K562 (cell line): ENCODE data around the gene CTXND1. TPM values are rescaled to one million over a fixed set of nuclear protein-coding genes. Genes with fewer than 3 reads are reported as not detected.

Experiments
- ATAC-seq: fragments of 200-7000 bp; cut with Tn5 transposase; 3 replicates; pipeline ENCODE4 v1.9.1; 2020; ENCODE audit warnings: moderate library complexity
- BruUV-seq: library from RNA; stranded (reverse); fragments of 400-500 nt; replicated peaks from 2 replicates; lab custom pipeline; 2021; lab: Mats Ljungman, UMichigan
- CTCF ChIA-PET: fragments of 300-600 bp; formaldehyde crosslinking; extraction: SDS; loops from one replicate; lab custom pipeline; 2021; ENCODE audit warnings: low intra/inter-chr PET ratio; lab: Yijun Ruan, JAX
- POLR2A ChIA-PET: fragments of 300-600, 350-650 bp; sonication (Branson Sonifier 250); formaldehyde crosslinking; extraction: SDS; loops from one replicate; lab custom pipeline; 2021; ENCODE audit warnings: antibody characterized with exemption, inconsistent platforms; lab: Yijun Ruan, JAX
- DNase-seq, 4 experiments: peaks; one replicate each; pipeline versions ENCODE4 v3.0.0 to v3.0.0-alpha.2; 2011 to 2018; ENCODE audit warnings: low spot score in 3 of 4, mixed read lengths in 3 of 4; ENCODE audit errors: extremely low read depth in 1 of 4
- FAIRE-seq: peaks from 2 replicates; lab custom pipeline; 2011; peaks lifted over from hg19 to GRCh38; lab: Jason Lieb, UNC
- H2AFZ ChIP-seq: 2 replicates; pipeline ENCODE4 v1.6.0; 2011; ENCODE audit warnings: low read depth, low read length, control low read depth, inconsistent platforms
- H3K27ac ChIP-seq: fragments of 200-600 bp; 3 replicates; pipeline ENCODE4 v1.8.0; 2011; ENCODE audit warnings: low read depth, mild to moderate bottlenecking, control low read depth, inconsistent platforms, low read length, moderate library complexity, mixed read lengths; ENCODE audit errors: extremely low read depth
- H3K27me3 ChIP-seq, 2 experiments: fragments of 300-600 bp in 1 of 2; 2 replicates in 1 of 2; 3 replicates in 1 of 2; pipeline versions ENCODE4 v1.6.0 to v1.8.0; 2011; ENCODE audit warnings: inconsistent platforms in 2 of 2, low read length in 2 of 2, mild to moderate bottlenecking in 1 of 2, mixed read lengths in 1 of 2, moderate library complexity in 1 of 2; ENCODE audit not compliant: control insufficient read depth in 2 of 2, insufficient read depth in 2 of 2
- H3K36me3 ChIP-seq: fragments of 300-600 bp; 3 replicates; pipeline ENCODE4 v1.8.0; 2011; ENCODE audit warnings: mild to moderate bottlenecking, low read length, inconsistent platforms; ENCODE audit not compliant: control insufficient read depth, insufficient read depth
- H3K4me1 ChIP-seq, 2 experiments: fragments of 200-600 bp in 1 of 2; replicated peaks in 1 of 2; 2 replicates in 1 of 2; 3 replicates in 1 of 2; pipeline versions ENCODE4 v1.5.1 to v1.8.0; 2011; ENCODE audit warnings: inconsistent platforms in 2 of 2, low read length in 2 of 2, mild to moderate bottlenecking in 1 of 2, mixed read lengths in 1 of 2, moderate library complexity in 1 of 2; ENCODE audit not compliant: control insufficient read depth in 2 of 2, insufficient read depth in 2 of 2
- H3K4me2 ChIP-seq: 2 replicates; pipeline ENCODE4 v1.6.1; 2011; ENCODE audit warnings: low read length, control low read depth, inconsistent platforms, mixed read lengths; ENCODE audit not compliant: insufficient read depth
- H3K4me3 ChIP-seq: fragments of 200-600 bp; sonication (generic), shearing (Covaris generic); 2 replicates; pipeline ENCODE4 v1.5.1; 2016; ENCODE audit warnings: control low read depth, inconsistent platforms
- H3K79me2 ChIP-seq: fragments of 200-600 bp; 3 replicates; pipeline ENCODE4 v1.8.0; 2011; ENCODE audit warnings: low read length, inconsistent platforms; ENCODE audit not compliant: control insufficient read depth, insufficient read depth
- H3K9ac ChIP-seq, 2 experiments: 2 replicates each; pipeline versions ENCODE4 v1.6.0 to v1.6.1; 2011; ENCODE audit warnings: low read depth in 2 of 2, low read length in 2 of 2, control low read depth in 1 of 2, inconsistent platforms in 1 of 2, mild to moderate bottlenecking in 1 of 2, mixed read lengths in 1 of 2; ENCODE audit not compliant: insufficient read depth in 1 of 2
- H3K9me1 ChIP-seq: one replicate; pipeline ENCODE4 v1.6.0; 2011; ENCODE audit warnings: inconsistent platforms, mild to moderate bottlenecking, low read length, moderate library complexity; ENCODE audit not compliant: control insufficient read depth, insufficient read depth
- H3K9me3 ChIP-seq: replicated peaks from 2 replicates; pipeline ENCODE4 v1.5.1; 2011; ENCODE audit warnings: low read depth, low read length, inconsistent platforms; ENCODE audit not compliant: control insufficient read depth, insufficient read depth
- H4K20me1 ChIP-seq: replicated peaks from 2 replicates; pipeline ENCODE4 v1.6.1; 2011; ENCODE audit warnings: low read length, inconsistent platforms, mixed read lengths; ENCODE audit not compliant: control insufficient read depth, insufficient read depth
- KAT8 ChIP-seq: fragments of 450-650 bp; IDR thresholded peaks from 2 replicates; pipeline ENCODE4 v1.6.1; 2016; ENCODE audit warnings: low read depth, mild to moderate bottlenecking
- NELFE ChIP-seq: IDR thresholded peaks from 2 replicates; pipeline ENCODE4 v1.6.1; 2011; ENCODE audit warnings: mild to moderate bottlenecking; ENCODE audit not compliant: insufficient read depth, insufficient read length
- NFATC3 ChIP-seq: fragments of 450-650 bp; IDR thresholded peaks from 2 replicates; pipeline ENCODE4 v1.6.1; 2017; ENCODE audit warnings: mild to moderate bottlenecking
- XRCC5 ChIP-seq: fragments of 200-400 bp; formaldehyde crosslinking; IDR thresholded peaks from 2 replicates; pipeline ENCODE4 v1.6.1; 2017; ENCODE audit warnings: low read depth, mild to moderate bottlenecking, low read length
- WGBS: fragments of 100-300 bp; shearing (Covaris generic); methylation state at CpG from one replicate; pipeline ENCODE4 v1.1.6; 2016; ENCODE audit warnings: low coverage, mixed read lengths; ENCODE audit not compliant: insufficient coverage; ENCODE audit errors: missing lambda C conversion rate; 5-methylcytosine and 5-hydroxymethylcytosine counted together
- in situ Hi-C: fragments of 300-500 bp; cut with MboI; formaldehyde crosslinking; loops from 4 replicates; pipeline ENCODE4 v1.15.0; 2018; ENCODE audit warnings: inconsistent platforms, mixed read lengths
- intact Hi-C: fragments of 100-400 bp; cut with micrococcal nuclease; formaldehyde crosslinking; loops from 2 replicates; pipeline ENCODE4 v1.14.2; 2022
- polyA plus RNA-seq, 8 experiments: library from polyadenylated mRNA; depleted of rRNA in 4 of 8; stranded (reverse) in 5 of 8; unstranded in 3 of 8; fragments of >200 nt; fragmentation: Nextera tagmentation in 2 of 8; fragmentation: Illumina TruSeq in 1 of 8; extraction: Ambion mirVana in 2 of 8; extraction: Trizol in 1 of 8; gene quantifications; 2 replicates each; pipeline versions ENCODE4 v1.2.1 to v1.2.3, GENCODE V29; 2011 to 2014; ENCODE audit warnings: inconsistent platforms in 1 of 8, missing spikeins in 1 of 8
- total RNA-seq, 7 experiments: library from RNA; depleted of rRNA in 6 of 7; stranded (reverse); fragments of >200 nt in 6 of 7; fragmentation: Illumina TruSeq in 2 of 7; extraction: Trizol in 2 of 7; gene quantifications; 2 replicates each; pipeline versions ENCODE4 v1.2.1 to v1.2.3, GENCODE V29; 2011 to 2021; ENCODE audit warnings: low replicate concordance in 1 of 7
- TF ChIP-seq, protein P1 (sequence below): fragments of 250-450 bp; sonication (Bioruptor Pico); IDR thresholded peaks from 2 replicates; pipeline ENCODE4 v1.8.0; 2022; ENCODE audit warnings: moderate library complexity, mild to moderate bottlenecking, inconsistent platforms
- TF ChIP-seq, protein P2 (sequence below): sonication (generic); formaldehyde crosslinking; IDR thresholded peaks from 2 replicates; pipeline ENCODE4 v1.8.1; 2022; ENCODE audit warnings: missing genetic modification reagents
- TF ChIP-seq, protein P3 (sequence below): sonication (generic); formaldehyde crosslinking; IDR thresholded peaks from 2 replicates; pipeline ENCODE4 v1.8.0; 2022; ENCODE audit warnings: mild to moderate bottlenecking, missing genetic modification reagents

CTXND1 gene
- total and polyA plus RNA-seq, 9 of the 15 experiments (the other 6 are each of a cell fraction or from before 2014, with no cell fraction given), result 0.04 TPM; not detected in 7

- ChIA-PET POLR2A (no interaction called here), CTCF (no interaction called here)
- no peak for FAIRE-seq
- WGBS, result 4% methylated on average over 2 of the region's 2 CpGs
- no TSS peak for BruUV-seq
- Histone ChIP-seq H4K20me1 (no peaks in the 10 kb centered on the region), H3K9me1 (no peaks in the 10 kb centered on the region), H3K27ac (no peak overlapping the region), H3K4me2 (no peak overlapping the region), H3K36me3 (no peaks in the 10 kb centered on the region), H2AFZ (no peak overlapping the region), H3K4me1 (no peaks in the 10 kb centered on the region), H3K79me2 (no peaks in the 10 kb centered on the region), H3K9ac (no peak overlapping the region), H3K9me3 (no peaks in the 10 kb centered on the region), H3K27me3 (peaks cover 11 to 14% of the 10 kb centered on the region in 2 experiments; a peak in 3 of 5 replicates), H3K4me3 (no peak overlapping the region)
- no peak for TF ChIP-seq NFATC3
- TF ChIP-seq, protein P1, sequence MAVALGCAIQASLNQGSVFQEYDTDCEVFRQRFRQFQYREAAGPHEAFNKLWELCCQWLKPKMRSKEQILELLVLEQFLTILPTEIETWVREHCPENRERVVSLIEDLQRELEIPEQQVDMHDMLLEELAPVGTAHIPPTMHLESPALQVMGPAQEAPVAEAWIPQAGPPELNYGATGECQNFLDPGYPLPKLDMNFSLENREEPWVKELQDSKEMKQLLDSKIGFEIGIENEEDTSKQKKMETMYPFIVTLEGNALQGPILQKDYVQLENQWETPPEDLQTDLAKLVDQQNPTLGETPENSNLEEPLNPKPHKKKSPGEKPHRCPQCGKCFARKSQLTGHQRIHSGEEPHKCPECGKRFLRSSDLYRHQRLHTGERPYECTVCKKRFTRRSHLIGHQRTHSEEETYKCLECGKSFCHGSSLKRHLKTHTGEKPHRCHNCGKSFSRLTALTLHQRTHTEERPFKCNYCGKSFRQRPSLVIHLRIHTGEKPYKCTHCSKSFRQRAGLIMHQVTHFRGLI, result no peak
- TF ChIP-seq, protein P2, sequence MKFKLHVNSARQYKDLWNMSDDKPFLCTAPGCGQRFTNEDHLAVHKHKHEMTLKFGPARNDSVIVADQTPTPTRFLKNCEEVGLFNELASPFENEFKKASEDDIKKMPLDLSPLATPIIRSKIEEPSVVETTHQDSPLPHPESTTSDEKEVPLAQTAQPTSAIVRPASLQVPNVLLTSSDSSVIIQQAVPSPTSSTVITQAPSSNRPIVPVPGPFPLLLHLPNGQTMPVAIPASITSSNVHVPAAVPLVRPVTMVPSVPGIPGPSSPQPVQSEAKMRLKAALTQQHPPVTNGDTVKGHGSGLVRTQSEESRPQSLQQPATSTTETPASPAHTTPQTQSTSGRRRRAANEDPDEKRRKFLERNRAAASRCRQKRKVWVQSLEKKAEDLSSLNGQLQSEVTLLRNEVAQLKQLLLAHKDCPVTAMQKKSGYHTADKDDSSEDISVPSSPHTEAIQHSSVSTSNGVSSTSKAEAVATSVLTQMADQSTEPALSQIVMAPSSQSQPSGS (CRISPR knock-in tag), result no peak
- TF ChIP-seq XRCC5, result no peak
- TF ChIP-seq NELFE, result no peak
- no peak for TF ChIP-seq KAT8
- TF ChIP-seq, protein P3, sequence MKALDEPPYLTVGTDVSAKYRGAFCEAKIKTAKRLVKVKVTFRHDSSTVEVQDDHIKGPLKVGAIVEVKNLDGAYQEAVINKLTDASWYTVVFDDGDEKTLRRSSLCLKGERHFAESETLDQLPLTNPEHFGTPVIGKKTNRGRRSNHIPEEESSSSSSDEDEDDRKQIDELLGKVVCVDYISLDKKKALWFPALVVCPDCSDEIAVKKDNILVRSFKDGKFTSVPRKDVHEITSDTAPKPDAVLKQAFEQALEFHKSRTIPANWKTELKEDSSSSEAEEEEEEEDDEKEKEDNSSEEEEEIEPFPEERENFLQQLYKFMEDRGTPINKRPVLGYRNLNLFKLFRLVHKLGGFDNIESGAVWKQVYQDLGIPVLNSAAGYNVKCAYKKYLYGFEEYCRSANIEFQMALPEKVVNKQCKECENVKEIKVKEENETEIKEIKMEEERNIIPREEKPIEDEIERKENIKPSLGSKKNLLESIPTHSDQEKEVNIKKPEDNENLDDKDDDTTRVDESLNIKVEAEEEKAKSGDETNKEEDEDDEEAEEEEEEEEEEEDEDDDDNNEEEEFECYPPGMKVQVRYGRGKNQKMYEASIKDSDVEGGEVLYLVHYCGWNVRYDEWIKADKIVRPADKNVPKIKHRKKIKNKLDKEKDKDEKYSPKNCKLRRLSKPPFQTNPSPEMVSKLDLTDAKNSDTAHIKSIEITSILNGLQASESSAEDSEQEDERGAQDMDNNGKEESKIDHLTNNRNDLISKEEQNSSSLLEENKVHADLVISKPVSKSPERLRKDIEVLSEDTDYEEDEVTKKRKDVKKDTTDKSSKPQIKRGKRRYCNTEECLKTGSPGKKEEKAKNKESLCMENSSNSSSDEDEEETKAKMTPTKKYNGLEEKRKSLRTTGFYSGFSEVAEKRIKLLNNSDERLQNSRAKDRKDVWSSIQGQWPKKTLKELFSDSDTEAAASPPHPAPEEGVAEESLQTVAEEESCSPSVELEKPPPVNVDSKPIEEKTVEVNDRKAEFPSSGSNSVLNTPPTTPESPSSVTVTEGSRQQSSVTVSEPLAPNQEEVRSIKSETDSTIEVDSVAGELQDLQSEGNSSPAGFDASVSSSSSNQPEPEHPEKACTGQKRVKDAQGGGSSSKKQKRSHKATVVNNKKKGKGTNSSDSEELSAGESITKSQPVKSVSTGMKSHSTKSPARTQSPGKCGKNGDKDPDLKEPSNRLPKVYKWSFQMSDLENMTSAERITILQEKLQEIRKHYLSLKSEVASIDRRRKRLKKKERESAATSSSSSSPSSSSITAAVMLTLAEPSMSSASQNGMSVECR (CRISPR knock-in tag), result no peak
- intact Hi-C loops, result no loop called here
- no peak for DNase-seq
- no peak for ATAC-seq
- in situ Hi-C loops, result no loop called here
Measured at GRCh38 chr15:80214910-80215309, 37.1 kb downstream of the CTXND1 start.
